B cell (primary cell): ENCODE results near the gene ABCA13. TPM values are rescaled to one million over a fixed set of nuclear protein-coding genes. Genes with fewer than 3 reads are reported as not detected.

ENCODE experiments used
- ATAC-seq: fragments of 200-7000 bp; cut with Tn5 transposase; one replicate; pipeline ENCODE4 v1.10.0; 2021; ENCODE audit warnings: low read depth, mild to moderate bottlenecking, moderate number of reproducible peaks, moderate library complexity
- CTCF ChIA-PET: fragments of 350-600 bp; sonication (Branson Sonifier 250); formaldehyde crosslinking; loops from one replicate; lab custom pipeline; 2021; ENCODE audit warnings: antibody characterized with exemption, inconsistent platforms; lab: Charles Lee
- POLR2A ChIA-PET: fragments of 350-600 bp; sonication (Branson Sonifier 250); formaldehyde crosslinking; loops from one replicate; lab custom pipeline; 2021; ENCODE audit warnings: antibody characterized with exemption; lab: Charles Lee
- DNase-seq: peaks from one replicate; pipeline ENCODE4 v3.0.0; 2013
- H2AFZ ChIP-seq: 2 replicates; pipeline ENCODE4 v1.6.1; 2012; ENCODE audit warnings: mild to moderate bottlenecking, low read depth, low read length; ENCODE audit not compliant: insufficient read depth, poor library complexity, severe bottlenecking
- H3K27ac ChIP-seq, 2 donors: 1 replicate in 1 of 2; 2 replicates in 1 of 2; pipeline ENCODE4 v1.5.1; 2012 to 2013; ENCODE audit warnings: low read length in 2 of 2, mild to moderate bottlenecking in 2 of 2, moderate library complexity in 1 of 2
- H3K27me3 ChIP-seq, 4 experiments: fragments of 200-600 bp in 1 of 4; sonication (generic) in 1 of 4; replicated peaks in 1 of 4; 1 replicate in 2 of 4; 2 replicates in 2 of 4; pipeline versions ENCODE4 v1.6.1 to v1.7.0; 2013 to 2016; ENCODE audit warnings: low read length in 3 of 4, mild to moderate bottlenecking in 2 of 4, mixed read lengths in 1 of 4, moderate library complexity in 1 of 4; ENCODE audit not compliant: insufficient read depth in 4 of 4, control insufficient read depth in 3 of 4; ENCODE audit errors: control extremely low read depth in 1 of 4
- H3K36me3 ChIP-seq, 2 experiments: replicated peaks in 1 of 2; 1 replicate in 1 of 2; 2 replicates in 1 of 2; pipeline versions ENCODE4 v1.6.1 to v1.7.1; 2013; ENCODE audit warnings: low read length in 1 of 2; ENCODE audit not compliant: insufficient read depth in 2 of 2, control insufficient read depth in 1 of 2; ENCODE audit errors: control extremely low read depth in 1 of 2, extremely low read depth in 1 of 2
- H3K4me1 ChIP-seq, 2 donors: fragments of 200-600 bp in 1 of 2; sonication (generic) in 1 of 2; 1 replicate in 1 of 2; 2 replicates in 1 of 2; pipeline versions ENCODE4 v1.5.1 to v1.6.1; 2013 to 2017; ENCODE audit warnings: low read length in 2 of 2; ENCODE audit not compliant: control insufficient read depth in 2 of 2, insufficient read depth in 2 of 2
- H3K4me2 ChIP-seq: replicated peaks from 2 replicates; pipeline ENCODE3; 2012; ENCODE audit warnings: mild to moderate bottlenecking, low read depth, low read length; ENCODE audit not compliant: poor library complexity, severe bottlenecking
- H3K4me3 ChIP-seq, 5 experiments: fragments of 200-600 bp in 1 of 5; sonication (generic) in 1 of 5; 1 replicate in 3 of 5; 2 replicates in 2 of 5; pipeline versions ENCODE4 v1.5.1 to v1.7.0; 2011 to 2016; ENCODE audit warnings: low read length in 4 of 5, mild to moderate bottlenecking in 4 of 5, low read depth in 2 of 5, control low read depth in 1 of 5, moderate library complexity in 1 of 5; ENCODE audit not compliant: insufficient read depth in 1 of 5; ENCODE audit errors: control extremely low read depth in 1 of 5, extremely low read depth in 1 of 5
- H3K79me2 ChIP-seq: fragments of 200-600 bp; sonication (generic); one replicate; pipeline ENCODE4 v1.6.0; 2016; ENCODE audit warnings: low read length; ENCODE audit not compliant: control insufficient read depth, insufficient read depth
- H3K9ac ChIP-seq: fragments of 200-600 bp; sonication (generic); 2 replicates; pipeline ENCODE4 v1.6.1; 2017; ENCODE audit warnings: mild to moderate bottlenecking, low read length, moderate library complexity
- H3K9me3 ChIP-seq, 3 donors: one replicate each; pipeline versions ENCODE4 v1.6.1 to v1.7.1; 2013; ENCODE audit warnings: low read length in 2 of 3; ENCODE audit not compliant: control insufficient read depth in 2 of 3, insufficient read depth in 1 of 3; ENCODE audit errors: control extremely low read depth in 1 of 3
- H4K20me1 ChIP-seq: 2 replicates; pipeline ENCODE4 v1.6.0; 2012; ENCODE audit warnings: mild to moderate bottlenecking, low read length; ENCODE audit not compliant: insufficient read depth, control insufficient read depth, poor library complexity, severe bottlenecking
- H3K27ac Mint-ChIP-seq: one replicate; pipeline ENCODE4 v1.8.0; 2021; ENCODE audit warnings: mixed read lengths
- H3K27me3 Mint-ChIP-seq: one replicate; pipeline ENCODE4 v1.8.0; 2021; ENCODE audit warnings: mixed read lengths
- H3K4me1 Mint-ChIP-seq: one replicate; pipeline ENCODE4 v1.8.0; 2021; ENCODE audit warnings: mixed read lengths
- H3K4me3 Mint-ChIP-seq: one replicate; pipeline ENCODE4 v1.8.0; 2021; ENCODE audit warnings: mixed read lengths
- H3K9me3 Mint-ChIP-seq: one replicate; pipeline ENCODE4 v1.8.0; 2022; ENCODE audit warnings: mixed read lengths; ENCODE audit not compliant: insufficient read depth
- CTCF ChIP-seq: fragments of 200-600 bp; IDR thresholded peaks from one replicate; pipeline ENCODE4 v1.8.0; 2022; ENCODE audit warnings: antibody characterized with exemption, mild to moderate bottlenecking
- EZH2 ChIP-seq: IDR thresholded peaks from 2 replicates; pipeline ENCODE4 v1.6.1; 2012; ENCODE audit warnings: borderline replicate concordance, low read depth, mild to moderate bottlenecking, moderate library complexity, low read length; ENCODE audit not compliant: insufficient read depth, poor library complexity, severe bottlenecking
- WGBS: methylation state at CpG from one replicate; pipeline ENCODE4 v1.1.5; 2013; ENCODE audit warnings: missing lambda C conversion rate; ENCODE audit not compliant: insufficient coverage; 5-methylcytosine and 5-hydroxymethylcytosine counted together
- intact Hi-C: fragments of 100-400 bp; cut with micrococcal nuclease; formaldehyde crosslinking; loops from one replicate; pipeline ENCODE4 v1.10.0; 2022
- polyA plus RNA-seq: library from polyadenylated mRNA; depleted of rRNA; stranded (reverse); fragments of >200 nt; gene quantifications from 2 replicates; pipeline ENCODE4 v1.2.3, GENCODE V29; 2012
- total RNA-seq, 2 donors: library from RNA; stranded (reverse); fragments of 120-200 nt in 1 of 2; gene quantifications; 1 replicate in 1 of 2; 2 replicates in 1 of 2; pipeline versions ENCODE4 v1.2.3 to v1.2.4, GENCODE V29; 2013 to 2022

Gene ABCA13
- total and polyA plus RNA-seq, 2 donors (not counting 1 experiment from before 2014, with no cell fraction given): not detected

DNA sequence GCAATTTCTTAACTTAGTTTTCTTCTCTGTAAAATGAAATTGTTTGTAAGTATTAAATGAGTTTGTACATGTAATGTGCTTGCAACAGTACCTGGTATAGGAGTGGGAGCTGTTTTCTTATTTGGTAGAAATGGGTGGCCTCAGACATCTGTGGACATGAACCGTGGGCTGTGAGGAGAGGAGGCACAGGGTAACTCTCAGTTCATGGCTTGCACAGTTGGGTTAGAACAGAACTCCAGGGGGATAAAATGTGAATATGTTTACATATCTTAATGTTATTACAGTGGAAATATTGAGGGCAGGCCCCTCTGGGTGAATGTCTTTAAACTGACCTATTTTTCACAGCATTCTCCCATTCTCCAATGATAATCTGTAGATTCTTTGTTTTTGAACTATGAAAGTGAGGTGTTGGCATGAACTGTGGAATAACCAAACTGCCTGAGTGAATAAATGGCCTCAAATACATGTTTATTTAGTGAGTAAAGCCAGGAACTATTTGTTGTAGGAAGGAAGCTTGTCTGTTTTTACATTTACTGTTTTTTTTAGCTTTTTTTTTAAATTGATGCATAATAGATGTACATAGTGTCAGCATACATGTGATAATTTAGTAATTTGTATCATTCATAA is 2.6 kb downstream of the ABCA13 start:
- CTCF ChIA-PET: no interaction called here
- H3K4me3 ChIP-seq: no peak overlapping the region
- no peak overlapping the region for H3K27ac ChIP-seq
- Mint-ChIP-seq H3K4me1 (no peaks in the 10 kb centered on the region), H3K4me3 (no peak overlapping the region), H3K9me3 (no peaks in the 10 kb centered on the region), H3K27ac (no peak overlapping the region), H3K27me3 (peaks cover 9% of the 10 kb centered on the region)
- POLR2A ChIA-PET: no interaction called here
- intact Hi-C loops: no loop called here
- DNase-seq (no peak), ATAC-seq (no peak)
- no peaks in the 10 kb centered on the region for H4K20me1 ChIP-seq
- no peak overlapping the region for H2AFZ ChIP-seq
- H3K9me3 ChIP-seq: no peaks in the 10 kb centered on the region
- no peaks in the 10 kb centered on the region for H3K4me1 ChIP-seq
- no peak overlapping the region for H3K4me2 ChIP-seq
- no peaks in the 10 kb centered on the region for H3K27me3 ChIP-seq
- WGBS: 100% methylated on average over 1 of the region's 1 CpG
- TF ChIP-seq CTCF (no peak), EZH2 (no peak)
- no peaks in the 10 kb centered on the region for H3K79me2 ChIP-seq
- no peaks in the 10 kb centered on the region for H3K36me3 ChIP-seq
- no peak overlapping the region for H3K9ac ChIP-seq

DNA sequence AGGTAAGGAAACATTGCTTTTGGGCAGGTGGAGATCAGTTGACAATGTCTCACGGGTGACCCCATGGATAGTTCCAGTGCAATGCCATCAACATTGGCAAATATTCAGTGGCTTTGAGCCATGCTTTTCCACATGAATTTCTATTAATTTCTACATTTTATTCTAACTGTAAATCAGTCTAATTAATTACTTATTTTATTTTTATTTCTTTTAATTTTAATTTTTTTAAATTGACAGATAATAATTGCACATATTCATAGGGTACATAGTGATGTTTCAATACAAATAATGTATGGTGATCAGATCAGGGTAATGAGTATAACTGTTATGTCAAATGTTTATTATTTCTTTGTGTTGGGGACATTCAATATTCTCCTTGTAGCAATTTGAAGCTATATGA is 3.8 kb downstream of the ABCA13 start:
- intact Hi-C loops: no loop called here
- H3K9me3 Mint-ChIP-seq: no peaks in the 10 kb centered on the region

More for the DNA sequence above, 3.8 kb downstream of the ABCA13 start:
- Histone ChIP-seq H3K4me3 (no peak overlapping the region), H3K79me2 (no peaks in the 10 kb centered on the region), H2AFZ (no peak overlapping the region), H3K9me3 (no peaks in the 10 kb centered on the region), H3K9ac (no peak overlapping the region), H3K27me3 (no peaks in the 10 kb centered on the region), H4K20me1 (no peaks in the 10 kb centered on the region), H3K4me1 (no peaks in the 10 kb centered on the region), H3K36me3 (no peaks in the 10 kb centered on the region), H3K27ac (no peak overlapping the region), H3K4me2 (no peak overlapping the region)
- peaks cover 5% of the 10 kb centered on the region for H3K27me3 Mint-ChIP-seq
- TF ChIP-seq CTCF: no peak
- no peak for TF ChIP-seq EZH2
- CTCF ChIA-PET: no interaction called here
- WGBS: 100% methylated on average over 1 of the region's 1 CpG
- ATAC-seq (no peak), DNase-seq (no peak)
- no peak overlapping the region for H3K4me3 Mint-ChIP-seq
- H3K27ac Mint-ChIP-seq: no peak overlapping the region
- H3K4me1 Mint-ChIP-seq: no peaks in the 10 kb centered on the region
- POLR2A ChIA-PET: no interaction called here
